ENCODE measurements around the gene BIRC6. TPM values are rescaled to one million over a fixed set of nuclear protein-coding genes. Genes with fewer than 3 reads are reported as not detected.

The BIRC6 gene
- total and polyA plus RNA-seq, 8 donors: 12.4 to 58.3 (median 46.7) TPM

DNA sequence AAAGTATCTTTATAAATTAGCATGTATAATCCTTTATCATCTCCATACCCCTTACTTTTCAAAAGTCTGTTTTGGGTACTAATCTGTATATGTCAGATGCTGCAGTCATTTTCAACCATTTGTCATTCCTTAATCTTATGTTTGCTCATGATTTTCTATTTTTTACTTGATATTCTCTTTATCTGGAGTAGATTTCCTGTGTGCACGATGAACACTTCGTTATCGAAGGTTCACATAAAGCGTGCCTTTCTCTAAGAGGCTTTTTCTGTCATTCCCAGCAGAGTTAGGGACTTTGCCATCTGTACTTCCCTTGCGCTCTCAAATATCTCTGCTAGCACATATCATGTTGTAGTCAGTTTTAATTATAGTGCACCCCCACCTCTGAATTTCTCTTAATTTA, 123.2 kb downstream of the BIRC6 start:
- no peak for DNase-seq
- TF ChIP-seq, protein P1, sequence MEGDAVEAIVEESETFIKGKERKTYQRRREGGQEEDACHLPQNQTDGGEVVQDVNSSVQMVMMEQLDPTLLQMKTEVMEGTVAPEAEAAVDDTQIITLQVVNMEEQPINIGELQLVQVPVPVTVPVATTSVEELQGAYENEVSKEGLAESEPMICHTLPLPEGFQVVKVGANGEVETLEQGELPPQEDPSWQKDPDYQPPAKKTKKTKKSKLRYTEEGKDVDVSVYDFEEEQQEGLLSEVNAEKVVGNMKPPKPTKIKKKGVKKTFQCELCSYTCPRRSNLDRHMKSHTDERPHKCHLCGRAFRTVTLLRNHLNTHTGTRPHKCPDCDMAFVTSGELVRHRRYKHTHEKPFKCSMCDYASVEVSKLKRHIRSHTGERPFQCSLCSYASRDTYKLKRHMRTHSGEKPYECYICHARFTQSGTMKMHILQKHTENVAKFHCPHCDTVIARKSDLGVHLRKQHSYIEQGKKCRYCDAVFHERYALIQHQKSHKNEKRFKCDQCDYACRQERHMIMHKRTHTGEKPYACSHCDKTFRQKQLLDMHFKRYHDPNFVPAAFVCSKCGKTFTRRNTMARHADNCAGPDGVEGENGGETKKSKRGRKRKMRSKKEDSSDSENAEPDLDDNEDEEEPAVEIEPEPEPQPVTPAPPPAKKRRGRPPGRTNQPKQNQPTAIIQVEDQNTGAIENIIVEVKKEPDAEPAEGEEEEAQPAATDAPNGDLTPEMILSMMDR (IDR thresholded peaks at IDR 0.05): no peak
- Histone ChIP-seq H3K27me3 (no peaks in the 10 kb centered on the region), H3K4me3 (no peak overlapping the region), H3K9me3 (no peaks in the 10 kb centered on the region), H3K4me1 (no peaks in the 10 kb centered on the region), H3K27ac (no peak overlapping the region), H3K36me3 (peaks cover 0 to 39% (median 16%) of the 10 kb centered on the region in 3 donors)
- intact Hi-C loops (cut with DNase I): no loop called here
- no peak for FAIRE-seq
- no peak for ATAC-seq
- WGBS, 2 donors: 70 to 81% methylated on average over 5 of the region's 5 CpGs

GRCh38 chr2:32482471-32482870, 125.6 kb downstream of the BIRC6 start:
- Histone ChIP-seq H3K4me1 (no peaks in the 10 kb centered on the region), H3K4me3 (no peak overlapping the region), H3K9me3 (no peaks in the 10 kb centered on the region), H3K36me3 (peaks cover 0 to 59% (median 28%) of the 10 kb centered on the region in 3 donors), H3K27ac (no peak overlapping the region), H3K27me3 (no peaks in the 10 kb centered on the region)
- no peak for DNase-seq
- WGBS, 2 donors: 78 to 90% methylated on average over 4 of the region's 4 CpGs
- intact Hi-C loops (cut with DNase I): no loop called here
- ATAC-seq: no peak
- TF ChIP-seq, protein P1 (IDR thresholded peaks at IDR 0.05): no peak
- FAIRE-seq: no peak

DNA sequence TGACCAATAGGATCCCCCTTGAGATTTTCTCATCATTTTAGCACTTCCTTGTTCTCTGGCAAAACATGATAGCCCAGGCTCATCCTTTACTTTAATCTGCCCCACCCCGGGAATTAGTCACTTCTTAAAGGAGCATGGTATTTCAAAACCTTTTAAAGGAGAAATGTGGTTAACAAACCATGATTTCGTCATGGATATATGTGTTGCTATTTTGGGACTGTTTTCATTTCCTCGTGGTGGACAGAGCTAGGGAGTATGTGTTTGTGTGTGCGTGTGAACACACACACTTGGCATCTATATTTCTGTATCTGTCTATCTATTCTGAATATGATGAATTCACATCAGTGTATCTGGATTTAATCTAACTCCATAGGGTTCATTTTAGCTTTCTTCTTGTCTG, 128.1 kb downstream of the BIRC6 start:
- no peak for DNase-seq

GRCh38 chr2:32485399-32485798, 128.6 kb downstream of the BIRC6 start:
- ATAC-seq (no peak), FAIRE-seq (no peak), DNase-seq (no peak)
- WGBS, 2 donors: 93 to 99% methylated on average over 3 of the region's 3 CpGs
- no peak overlapping the region for H3K27ac ChIP-seq
- no peak overlapping the region for H3K4me3 ChIP-seq
- TF ChIP-seq, protein P1 (IDR thresholded peaks at IDR 0.05): no peak
- no peaks in the 10 kb centered on the region for H3K9me3 ChIP-seq
- H3K27me3 ChIP-seq: no peaks in the 10 kb centered on the region
- intact Hi-C loops (cut with DNase I): no loop called here
- no peaks in the 10 kb centered on the region for H3K4me1 ChIP-seq
- H3K36me3 ChIP-seq: peaks cover 0 to 49% (median 26%) of the 10 kb centered on the region in 3 donors

More for the DNA sequence above, 128.1 kb downstream of the BIRC6 start:
- WGBS, 2 donors: 64 to 70% methylated on average over 4 of the region's 4 CpGs
- intact Hi-C loops (cut with DNase I): no loop called here
- H3K27ac ChIP-seq: no peak overlapping the region
- FAIRE-seq: no peak
- ATAC-seq: peak in 2 of 4 donors; percentile 47 to 61
- TF ChIP-seq, protein P1 (IDR thresholded peaks at IDR 0.05): no peak
- no peaks in the 10 kb centered on the region for H3K27me3 ChIP-seq
- no peaks in the 10 kb centered on the region for H3K4me1 ChIP-seq
- H3K4me3 ChIP-seq: no peak overlapping the region
- H3K9me3 ChIP-seq: no peaks in the 10 kb centered on the region
- H3K36me3 ChIP-seq: peaks cover 0 to 48% (median 27%) of the 10 kb centered on the region in 3 donors

- no peaks in the 10 kb centered on the region for H3K9me3 ChIP-seq
- no peaks in the 10 kb centered on the region for H3K27me3 ChIP-seq
- intact Hi-C loops (cut with DNase I): no loop called here
- no peak for ATAC-seq
- H3K36me3 ChIP-seq: peaks cover 0 to 28% (median 15%) of the 10 kb centered on the region in 3 donors
- 94 to 100% methylated on average over 2 of the region's 2 CpGs for WGBS, 2 donors
- DNase-seq: no peak
- TF ChIP-seq, protein P1 (IDR thresholded peaks at IDR 0.05): no peak
- no peak overlapping the region for H3K4me3 ChIP-seq
- no peak for FAIRE-seq
- no peak overlapping the region for H3K27ac ChIP-seq
- H3K4me1 ChIP-seq: no peaks in the 10 kb centered on the region
Observed at GRCh38 chr2:32489061-32489460, 132.2 kb downstream of the BIRC6 start.
